ENCODE measurements around the gene SCAMP3. TPM values are rescaled to one million over a fixed set of nuclear protein-coding genes. Genes with fewer than 3 reads are reported as not detected.

SCAMP3 gene
- total RNA-seq, 2 donors from 2014 or later: 36.8 to 38.9 TPM

DNA sequence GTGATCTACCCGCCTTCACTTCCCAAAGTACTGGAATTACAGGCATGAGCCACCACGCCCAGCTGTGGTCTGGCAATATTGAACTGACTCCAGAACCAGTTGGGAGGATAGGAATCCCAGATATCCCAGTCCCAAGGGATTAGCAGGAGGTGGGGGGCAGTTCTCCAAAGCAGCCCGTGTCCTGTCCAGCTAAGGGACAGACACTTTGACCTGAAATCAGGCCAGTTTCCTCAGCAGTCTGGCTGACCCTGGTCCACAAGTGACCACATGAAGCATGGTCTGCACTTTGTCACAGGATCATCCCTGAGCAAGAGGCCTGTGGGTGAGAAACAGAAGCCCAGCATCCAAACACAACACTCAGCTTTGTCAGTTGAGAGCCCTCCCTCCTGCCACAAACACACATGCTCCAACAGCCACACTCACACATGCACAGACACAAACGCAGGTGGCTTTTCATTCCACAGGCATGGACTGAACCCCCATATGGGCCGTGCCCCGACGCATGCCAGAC is 43.8 kb upstream of the SCAMP3 start:
- ATAC-seq: no peak
- Histone ChIP-seq H3K36me3 (replicated peaks in 1 of 2; ENCODE audit: insufficient read depth in 1 of 2, low read depth in 2 of 2) (no peaks in the 10 kb centered on the region), H3K4me1 (peaks cover 25% of the 10 kb centered on the region), H3K27ac (no peak overlapping the region), H3K27me3 (no peaks in the 10 kb centered on the region), H3K4me3 (no peak overlapping the region), H3K9me3 (no peaks in the 10 kb centered on the region)
- TF ChIP-seq POLR2A (IDR thresholded peaks at IDR 0.05): no peak
- TF ChIP-seq, protein P1, sequence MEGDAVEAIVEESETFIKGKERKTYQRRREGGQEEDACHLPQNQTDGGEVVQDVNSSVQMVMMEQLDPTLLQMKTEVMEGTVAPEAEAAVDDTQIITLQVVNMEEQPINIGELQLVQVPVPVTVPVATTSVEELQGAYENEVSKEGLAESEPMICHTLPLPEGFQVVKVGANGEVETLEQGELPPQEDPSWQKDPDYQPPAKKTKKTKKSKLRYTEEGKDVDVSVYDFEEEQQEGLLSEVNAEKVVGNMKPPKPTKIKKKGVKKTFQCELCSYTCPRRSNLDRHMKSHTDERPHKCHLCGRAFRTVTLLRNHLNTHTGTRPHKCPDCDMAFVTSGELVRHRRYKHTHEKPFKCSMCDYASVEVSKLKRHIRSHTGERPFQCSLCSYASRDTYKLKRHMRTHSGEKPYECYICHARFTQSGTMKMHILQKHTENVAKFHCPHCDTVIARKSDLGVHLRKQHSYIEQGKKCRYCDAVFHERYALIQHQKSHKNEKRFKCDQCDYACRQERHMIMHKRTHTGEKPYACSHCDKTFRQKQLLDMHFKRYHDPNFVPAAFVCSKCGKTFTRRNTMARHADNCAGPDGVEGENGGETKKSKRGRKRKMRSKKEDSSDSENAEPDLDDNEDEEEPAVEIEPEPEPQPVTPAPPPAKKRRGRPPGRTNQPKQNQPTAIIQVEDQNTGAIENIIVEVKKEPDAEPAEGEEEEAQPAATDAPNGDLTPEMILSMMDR (IDR thresholded peaks at IDR 0.05): no peak
- 55 to 75% methylated on average over 3 to 7 of the region's 7 CpGs for WGBS, 2 donors
- peak in 2 of 4 donors; percentile 25 to 29 for DNase-seq
- intact Hi-C loops (cut with DNase I): no loop called here

DNA sequence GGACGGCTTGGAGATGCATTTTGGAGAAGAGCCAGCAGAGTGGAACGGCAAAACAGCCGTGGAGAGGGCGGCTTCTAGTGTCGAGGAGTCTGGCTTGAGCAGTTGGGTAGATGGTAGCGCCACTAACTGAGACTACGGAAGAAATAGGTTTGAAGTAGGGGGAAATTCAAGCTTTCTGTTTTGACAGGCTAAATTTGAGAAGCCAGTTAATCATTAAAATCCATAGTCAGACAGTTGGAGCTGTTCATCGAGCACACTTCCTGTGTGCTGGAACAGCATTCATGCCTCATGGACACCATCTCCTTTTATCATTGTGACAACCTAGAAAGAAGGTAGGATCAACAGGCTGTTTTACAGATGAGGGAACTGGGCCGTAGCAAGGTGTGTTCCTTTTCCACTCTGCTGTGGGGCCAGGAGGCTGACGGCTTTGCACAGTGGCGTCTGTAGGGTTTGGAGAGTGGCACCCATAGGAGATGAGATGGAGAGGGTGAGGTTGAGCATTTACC is 42.5 kb upstream of the SCAMP3 start:
- H3K27me3 ChIP-seq: no peaks in the 10 kb centered on the region
- H3K4me3 ChIP-seq: no peak overlapping the region
- H3K36me3 ChIP-seq (replicated peaks in 1 of 2; ENCODE audit: insufficient read depth in 1 of 2, low read depth in 2 of 2): no peaks in the 10 kb centered on the region
- intact Hi-C loops (cut with DNase I): no loop called here
- H3K9me3 ChIP-seq: no peaks in the 10 kb centered on the region
- TF ChIP-seq, protein P1 (IDR thresholded peaks at IDR 0.05): no peak
- no peak for TF ChIP-seq POLR2A (IDR thresholded peaks at IDR 0.05)
- ATAC-seq (no peak), DNase-seq (no peak)
- peaks cover 12% of the 10 kb centered on the region for H3K4me1 ChIP-seq
- H3K27ac ChIP-seq: no peak overlapping the region
- 57 to 64% methylated on average over 11 of the region's 11 CpGs for WGBS, 2 donors

DNA sequence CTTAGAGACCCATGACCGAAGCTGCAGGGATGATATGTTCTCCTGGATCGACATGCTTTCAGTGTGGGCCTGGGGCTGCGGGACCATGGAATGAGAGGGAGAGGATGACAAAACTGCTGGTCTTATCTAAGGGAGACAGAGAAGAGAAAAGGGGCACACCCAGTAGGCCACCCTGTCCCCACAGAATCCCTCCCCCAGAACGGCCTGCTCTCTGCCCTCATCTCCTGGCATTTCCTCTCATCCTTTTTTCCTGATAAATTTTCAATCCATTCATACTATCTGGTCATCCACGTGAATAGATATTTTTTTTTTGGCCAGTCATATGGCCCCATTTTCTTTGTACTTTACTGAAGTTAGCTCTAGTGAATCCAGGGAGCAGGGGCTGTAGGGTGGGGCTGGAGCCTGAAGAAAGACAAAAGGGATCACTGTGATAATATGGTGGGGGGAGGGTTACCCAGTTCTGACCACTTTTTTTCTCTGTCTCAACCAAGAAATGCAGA is 39.2 kb upstream of the SCAMP3 start, which contains the start of gene PKLR:
Gene PKLR (minus strand): TSS at position 97 of the 500 bp plus-strand sequence. CDS start 43 bp downstream, at position 54.
- Histone ChIP-seq H3K27ac (no peak within 1 kb of the TSS), H3K36me3 (replicated peaks in 1 of 2; ENCODE audit: insufficient read depth in 1 of 2, low read depth in 2 of 2) (no peaks in the 10 kb centered on the region), H3K9me3 (no peaks in the 10 kb centered on the region), H3K27me3 (no peaks in the 10 kb centered on the region), H3K4me1 (no peaks in the 10 kb centered on the region), H3K4me3 (no peak within 1 kb of the TSS)
- no peak for TF ChIP-seq POLR2A (IDR thresholded peaks at IDR 0.05)
- TF ChIP-seq, protein P1 (IDR thresholded peaks at IDR 0.05): no peak
- ATAC-seq: no peak
- 74 to 83% methylated on average over 5 of the region's 5 CpGs for WGBS, 2 donors
- DNase-seq: no peak
- intact Hi-C loops (cut with DNase I): no loop called here

DNA sequence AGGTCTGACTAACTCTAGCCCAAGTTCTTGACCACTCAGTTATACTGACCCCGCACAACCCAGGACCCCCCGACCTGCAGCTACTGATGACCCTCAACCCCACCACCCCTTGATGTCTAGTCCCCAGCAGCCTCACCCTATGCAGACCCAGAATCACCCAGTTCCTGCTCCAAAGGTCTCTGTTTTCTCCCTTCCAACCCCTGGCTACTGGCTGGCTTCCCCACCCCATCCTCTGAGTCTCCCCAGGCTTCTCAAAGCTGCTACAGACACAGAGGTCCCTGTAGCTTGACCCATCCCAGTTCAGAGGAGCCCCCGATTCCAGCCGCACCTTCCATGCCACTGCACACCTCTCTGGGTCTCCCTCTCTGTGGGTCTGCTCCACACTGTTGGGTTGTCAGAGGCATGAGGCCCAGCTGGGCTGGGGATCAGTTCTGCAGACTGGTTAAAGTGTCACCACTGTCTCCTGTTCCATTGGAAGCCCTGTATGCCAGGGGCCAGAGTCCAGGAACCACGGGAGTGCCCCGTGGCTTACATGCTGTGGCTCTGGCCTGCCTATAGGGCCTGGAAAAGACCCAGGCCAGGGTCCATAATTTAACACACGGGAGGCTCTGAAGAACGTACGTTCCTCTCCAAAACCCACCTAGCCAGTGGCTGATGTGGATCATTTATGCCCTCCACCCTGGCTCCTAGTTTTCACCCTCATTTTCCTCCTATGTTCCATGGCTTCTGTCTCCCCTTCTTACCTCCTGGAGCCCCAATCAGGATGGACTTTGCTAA is 38.6 kb upstream of the SCAMP3 start:
- DNase-seq (no peak), ATAC-seq (no peak)
- Histone ChIP-seq H3K4me1 (no peaks in the 10 kb centered on the region), H3K36me3 (replicated peaks in 1 of 2; ENCODE audit: insufficient read depth in 1 of 2, low read depth in 2 of 2) (no peaks in the 10 kb centered on the region), H3K9me3 (no peaks in the 10 kb centered on the region), H3K4me3 (no peak overlapping the region), H3K27me3 (no peaks in the 10 kb centered on the region), H3K27ac (no peak overlapping the region)
- 64 to 79% methylated on average over 7 to 9 of the region's 9 CpGs for WGBS, 2 donors
- TF ChIP-seq, protein P1 (IDR thresholded peaks at IDR 0.05): no peak
- no peak for TF ChIP-seq POLR2A (IDR thresholded peaks at IDR 0.05)
- intact Hi-C loops (cut with DNase I): no loop called here

Measured in body of pancreas (tissue), 4 donors.